Choroid plexus epithelial cell (primary cell): ENCODE measurements around the gene TAF15.

Experiments
- DNase-seq: peaks from one replicate; pipeline ENCODE4 v3.0.0-alpha.2; 2010; ENCODE audit warnings: low read depth
- H3K4me3 ChIP-seq: 2 replicates; pipeline ENCODE4 v1.5.1; 2011; ENCODE audit warnings: low read depth, mild to moderate bottlenecking, control low read depth, low read length, moderate library complexity
- TF ChIP-seq, protein P1 (sequence below): conservative IDR thresholded peaks from 2 replicates; pipeline ENCODE4 v1.5.1; 2011; ENCODE audit warnings: low read depth, mild to moderate bottlenecking, control low read depth, inconsistent platforms, low read length, moderate library complexity

Gene TAF15

DNA sequence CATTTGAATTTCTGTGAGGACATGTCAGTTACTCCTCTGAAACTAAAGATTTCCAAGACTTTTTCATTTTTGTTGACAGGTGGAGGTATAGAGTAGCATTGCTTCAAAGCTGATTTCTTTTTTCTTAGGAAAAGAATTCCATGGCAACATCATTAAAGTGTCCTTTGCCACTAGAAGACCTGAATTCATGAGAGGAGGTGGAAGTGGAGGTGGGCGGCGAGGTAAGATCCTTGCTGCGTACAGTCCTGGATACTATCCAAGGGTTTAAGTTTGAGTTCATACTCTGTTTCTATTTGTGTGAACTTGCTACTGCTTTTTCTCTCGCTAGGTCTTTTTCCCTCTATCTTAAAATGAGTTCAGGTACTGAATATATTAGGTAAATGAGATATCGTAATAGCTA, 33.0 kb downstream of the TAF15 start:
- TF ChIP-seq, protein P1, sequence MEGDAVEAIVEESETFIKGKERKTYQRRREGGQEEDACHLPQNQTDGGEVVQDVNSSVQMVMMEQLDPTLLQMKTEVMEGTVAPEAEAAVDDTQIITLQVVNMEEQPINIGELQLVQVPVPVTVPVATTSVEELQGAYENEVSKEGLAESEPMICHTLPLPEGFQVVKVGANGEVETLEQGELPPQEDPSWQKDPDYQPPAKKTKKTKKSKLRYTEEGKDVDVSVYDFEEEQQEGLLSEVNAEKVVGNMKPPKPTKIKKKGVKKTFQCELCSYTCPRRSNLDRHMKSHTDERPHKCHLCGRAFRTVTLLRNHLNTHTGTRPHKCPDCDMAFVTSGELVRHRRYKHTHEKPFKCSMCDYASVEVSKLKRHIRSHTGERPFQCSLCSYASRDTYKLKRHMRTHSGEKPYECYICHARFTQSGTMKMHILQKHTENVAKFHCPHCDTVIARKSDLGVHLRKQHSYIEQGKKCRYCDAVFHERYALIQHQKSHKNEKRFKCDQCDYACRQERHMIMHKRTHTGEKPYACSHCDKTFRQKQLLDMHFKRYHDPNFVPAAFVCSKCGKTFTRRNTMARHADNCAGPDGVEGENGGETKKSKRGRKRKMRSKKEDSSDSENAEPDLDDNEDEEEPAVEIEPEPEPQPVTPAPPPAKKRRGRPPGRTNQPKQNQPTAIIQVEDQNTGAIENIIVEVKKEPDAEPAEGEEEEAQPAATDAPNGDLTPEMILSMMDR: no peak
- no peak for DNase-seq
- no peak overlapping the region for H3K4me3 ChIP-seq

DNA sequence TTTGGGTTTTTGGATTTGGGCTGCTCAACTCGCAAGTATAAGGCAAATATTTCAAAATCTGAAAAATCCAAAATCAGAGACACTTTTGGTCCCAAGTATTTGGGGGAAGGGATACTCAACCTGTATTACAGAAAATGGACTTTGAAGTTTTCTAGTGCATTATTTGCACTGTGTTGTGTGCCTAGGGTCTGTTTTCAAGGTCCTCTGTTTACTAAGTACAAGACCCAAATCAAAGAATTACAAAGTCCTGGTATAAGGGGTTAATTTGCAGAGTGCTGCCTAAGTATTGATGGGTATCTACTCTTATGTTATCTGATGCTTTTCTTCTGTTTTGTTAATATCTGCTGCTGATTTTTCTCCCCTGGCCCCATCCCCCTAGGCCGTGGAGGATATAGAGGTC, 34.4 kb downstream of the TAF15 start:
- DNase-seq: no peak
- no peak overlapping the region for H3K4me3 ChIP-seq
- TF ChIP-seq, protein P1: no peak

DNA sequence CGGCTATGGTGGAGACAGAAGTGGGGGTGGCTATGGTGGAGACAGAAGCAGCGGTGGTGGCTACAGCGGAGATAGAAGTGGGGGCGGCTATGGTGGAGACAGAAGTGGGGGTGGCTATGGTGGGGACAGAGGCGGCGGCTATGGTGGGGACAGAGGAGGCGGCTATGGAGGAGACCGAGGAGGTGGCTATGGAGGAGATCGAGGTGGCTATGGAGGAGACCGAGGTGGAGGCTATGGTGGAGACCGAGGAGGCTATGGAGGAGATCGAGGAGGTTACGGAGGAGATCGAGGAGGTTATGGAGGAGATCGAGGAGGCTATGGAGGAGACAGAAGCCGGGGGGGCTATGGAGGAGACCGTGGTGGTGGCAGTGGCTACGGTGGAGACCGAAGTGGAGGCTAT, 35.3 kb downstream of the TAF15 start:
- TF ChIP-seq, protein P1: no peak
- no peak for DNase-seq
- no peak overlapping the region for H3K4me3 ChIP-seq

DNA sequence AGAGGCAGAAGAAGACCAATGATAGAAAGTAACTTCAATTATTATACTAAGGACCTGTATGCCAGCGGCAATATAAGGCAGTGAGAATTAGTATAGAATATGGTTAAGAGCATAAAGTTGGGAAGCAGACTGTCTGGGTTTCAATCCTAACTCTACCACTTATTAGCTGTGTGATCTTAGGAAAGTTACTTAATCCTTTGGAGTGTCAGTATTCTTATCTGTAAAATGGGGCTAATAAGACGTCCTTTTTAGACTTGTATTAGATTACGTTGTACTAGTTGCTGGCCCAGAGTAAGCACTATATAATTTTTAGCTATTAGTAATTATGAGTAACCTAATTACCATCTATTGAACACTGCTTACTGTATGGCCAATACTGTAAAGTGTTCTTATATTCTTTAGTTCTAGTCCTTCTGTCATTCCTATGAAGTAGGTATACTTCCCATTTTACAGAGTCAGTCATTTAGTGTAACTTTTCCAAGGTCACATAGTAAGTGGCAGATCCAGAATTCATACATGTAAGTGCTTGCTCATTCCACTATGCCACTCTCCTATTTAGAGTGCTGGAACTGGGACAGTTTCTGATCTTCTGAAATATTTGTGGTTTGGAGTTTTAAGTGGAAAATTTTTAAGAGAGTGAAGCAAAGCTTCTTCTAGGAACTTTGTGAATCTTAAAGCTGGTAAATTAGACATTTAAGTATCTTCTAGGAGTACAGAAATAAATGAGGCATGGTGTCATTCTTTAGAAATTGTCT, 36.9 kb downstream of the TAF15 start:
- TF ChIP-seq, protein P1: no peak
- peak; percentile 44 for DNase-seq
- no peak overlapping the region for H3K4me3 ChIP-seq

DNA sequence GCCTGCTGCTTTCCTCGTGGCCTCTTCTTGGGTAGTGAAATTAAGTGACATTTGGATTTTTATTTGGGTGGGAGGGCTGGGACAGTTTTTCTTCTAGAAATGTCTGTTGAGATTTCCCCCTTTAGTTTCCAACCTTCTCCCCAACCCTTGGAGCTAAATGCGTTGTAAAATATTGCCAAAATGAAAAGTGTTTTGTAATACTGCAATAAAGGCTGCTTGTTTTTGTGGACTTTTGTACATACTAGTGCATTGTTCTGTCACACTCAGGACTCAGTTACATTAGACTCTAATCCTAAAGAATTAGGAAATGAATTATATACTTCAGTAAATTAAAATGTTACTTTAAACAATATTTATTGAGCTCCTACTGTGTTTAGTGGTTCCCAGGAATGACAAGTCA, 37.7 kb downstream of the TAF15 start:
- no peak overlapping the region for H3K4me3 ChIP-seq
- DNase-seq: no peak
- TF ChIP-seq, protein P1: no peak

DNA sequence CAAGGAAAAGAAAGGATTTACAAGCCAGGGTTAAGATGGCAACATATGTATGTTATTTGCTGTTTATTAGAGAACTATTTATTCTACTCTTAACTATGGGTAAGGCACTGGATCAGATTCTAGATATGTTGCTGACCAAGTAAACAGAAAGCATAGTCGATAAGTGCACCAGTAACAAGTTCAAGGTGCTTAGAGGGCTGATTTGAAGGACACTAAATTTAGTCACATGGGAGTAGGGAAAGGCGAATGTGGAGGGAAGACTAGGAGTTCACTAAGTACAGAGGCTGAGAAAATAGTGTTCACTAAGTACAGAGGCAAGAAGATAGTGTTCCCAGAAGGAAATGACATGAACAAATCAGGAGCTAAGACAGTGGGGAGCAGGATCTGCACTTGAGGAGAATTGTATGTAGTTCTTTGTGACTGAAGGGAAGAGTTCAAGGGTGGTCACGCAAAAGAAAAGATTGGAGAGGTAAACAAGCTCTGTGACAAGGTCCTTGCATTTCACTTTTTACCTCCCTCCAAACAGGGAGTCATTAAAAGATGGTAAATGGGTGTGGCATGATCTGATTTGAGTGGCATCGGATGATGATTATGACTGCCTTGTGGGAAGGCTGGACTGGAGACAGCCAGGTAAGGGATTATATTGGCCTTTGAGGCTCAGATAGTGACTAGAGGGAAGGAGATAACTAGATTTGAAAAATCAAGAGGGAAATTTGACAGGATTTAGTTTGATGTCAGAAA, 38.5 kb downstream of the TAF15 start:
- H3K4me3 ChIP-seq: no peak overlapping the region
- DNase-seq: no peak
- TF ChIP-seq, protein P1: no peak
